ENCODE measurements around the gene STON1.
"Not testable (repeated sequence)": the region's sequence is repeated elsewhere in the genome, so short reads cannot be mapped to it uniquely, and the experiment has no call there.

Gene STON1, protein sequence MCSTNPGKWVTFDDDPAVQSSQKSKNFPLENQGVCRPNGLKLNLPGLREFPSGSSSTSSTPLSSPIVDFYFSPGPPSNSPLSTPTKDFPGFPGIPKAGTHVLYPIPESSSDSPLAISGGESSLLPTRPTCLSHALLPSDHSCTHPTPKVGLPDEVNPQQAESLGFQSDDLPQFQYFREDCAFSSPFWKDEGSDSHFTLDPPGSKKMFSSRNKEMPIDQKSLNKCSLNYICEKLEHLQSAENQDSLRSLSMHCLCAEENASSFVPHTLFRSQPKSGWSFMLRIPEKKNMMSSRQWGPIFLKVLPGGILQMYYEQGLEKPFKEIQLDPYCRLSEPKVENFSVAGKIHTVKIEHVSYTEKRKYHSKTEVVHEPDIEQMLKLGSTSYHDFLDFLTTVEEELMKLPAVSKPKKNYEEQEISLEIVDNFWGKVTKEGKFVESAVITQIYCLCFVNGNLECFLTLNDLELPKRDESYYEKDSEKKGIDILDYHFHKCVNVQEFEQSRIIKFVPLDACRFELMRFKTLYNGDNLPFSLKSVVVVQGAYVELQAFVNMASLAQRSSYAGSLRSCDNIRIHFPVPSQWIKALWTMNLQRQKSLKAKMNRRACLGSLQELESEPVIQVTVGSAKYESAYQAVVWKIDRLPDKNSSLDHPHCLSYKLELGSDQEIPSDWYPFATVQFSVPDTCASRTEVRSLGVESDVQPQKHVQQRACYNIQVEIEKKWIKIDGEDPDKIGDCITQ

DNA sequence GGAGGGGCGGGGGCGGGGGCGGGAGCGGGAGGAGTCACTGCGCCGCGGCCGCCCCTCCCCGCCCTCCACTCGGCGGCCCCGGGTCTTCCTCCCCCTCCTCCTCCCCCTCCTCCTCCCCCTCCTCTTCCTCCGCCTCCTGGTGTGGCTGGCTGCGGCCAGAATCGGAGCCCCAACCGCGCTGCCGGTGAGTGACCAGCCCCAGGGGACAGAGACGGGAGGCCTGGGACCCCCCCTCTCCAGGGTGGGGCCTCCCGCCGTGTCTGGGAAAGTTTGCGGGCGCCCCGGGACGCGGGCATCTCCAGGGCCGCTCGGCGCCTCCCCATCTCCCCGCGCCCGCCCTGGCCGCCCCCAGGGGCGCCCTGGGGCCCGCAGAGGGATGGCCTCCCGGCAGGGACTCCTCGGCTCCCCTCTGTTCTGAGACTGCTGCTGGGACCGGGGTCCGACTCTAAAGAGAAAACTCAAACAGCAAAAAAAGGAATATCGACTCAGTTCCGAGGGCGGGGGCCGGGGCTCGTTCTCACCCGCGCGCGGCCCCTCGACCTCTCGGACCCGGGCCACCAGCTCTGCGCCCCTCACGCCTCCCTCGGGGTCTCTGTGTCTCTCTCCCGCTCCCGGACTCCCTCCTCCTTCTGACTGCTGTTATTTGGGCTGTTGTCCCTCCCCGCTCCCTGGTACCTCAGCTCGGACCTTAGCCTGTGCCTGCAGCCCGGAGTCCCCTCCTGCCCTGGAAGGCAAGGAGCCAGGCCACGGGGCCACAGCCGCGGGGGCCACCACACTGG, at the start of gene STON1:
TSS of gene STON1 (plus strand) at position 122 of the 779 bp plus-strand sequence. CDS start 50,480 bp downstream, outside the sequence.
- no peak for FAIRE-seq

DNA sequence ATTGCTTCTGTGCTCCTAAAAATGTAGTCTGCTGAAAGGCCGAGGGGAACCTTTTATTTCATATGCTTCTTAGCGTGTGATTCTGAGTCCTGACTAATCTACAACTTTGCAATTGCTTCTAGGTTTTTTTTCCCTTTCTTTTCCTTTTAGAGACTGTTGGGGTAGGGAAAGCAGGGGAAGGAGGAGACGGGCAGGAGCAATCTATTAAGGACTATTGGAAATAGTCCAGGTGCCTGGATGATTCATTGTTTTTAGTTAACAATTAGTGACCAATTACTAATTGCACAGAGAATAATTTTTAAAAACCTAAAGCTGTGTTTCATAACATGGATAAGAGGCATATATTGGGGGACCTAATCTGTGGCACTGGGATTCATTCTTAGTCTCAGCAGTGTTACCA, 49.4 kb upstream of the STON1 start:
- no peak for FAIRE-seq

DNA sequence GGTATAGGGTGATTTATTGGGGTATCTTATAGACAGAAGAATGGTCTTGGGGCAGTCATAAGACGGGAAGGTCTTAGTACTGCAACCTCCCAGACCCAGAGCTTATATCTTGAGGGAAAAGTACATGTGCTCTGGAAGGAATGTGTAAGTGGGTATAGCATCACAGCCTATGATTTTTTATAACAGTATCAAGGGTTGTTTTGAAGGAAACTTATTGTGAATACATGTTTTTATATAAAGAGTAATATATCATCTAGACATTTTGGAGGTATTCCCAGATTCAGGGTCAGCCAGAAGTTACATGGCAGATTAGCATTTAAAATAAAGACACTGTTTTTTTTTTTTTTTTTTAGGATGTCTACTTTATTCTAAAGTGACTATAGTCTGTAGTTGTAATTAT, 47.6 kb upstream of the STON1 start:
- FAIRE-seq: no peak

DNA sequence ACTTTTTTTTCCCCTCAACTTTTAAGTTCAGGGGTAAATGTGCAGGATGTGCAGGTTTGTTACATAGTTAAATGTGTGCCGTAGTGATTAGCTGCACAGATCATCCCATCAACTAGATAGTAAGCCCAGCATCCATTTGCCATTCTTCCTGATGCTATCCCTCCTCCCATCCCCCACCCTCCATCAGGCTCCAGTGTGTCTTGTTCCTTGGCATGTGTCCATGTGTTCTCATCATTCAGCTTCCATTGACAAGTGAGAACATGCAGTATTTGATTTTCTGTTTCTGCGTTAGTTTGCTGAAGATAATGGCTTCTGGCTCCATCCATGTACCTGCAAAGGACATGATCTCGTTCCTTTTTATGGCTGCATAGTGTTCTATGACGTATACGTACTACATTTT, 47.2 kb upstream of the STON1 start:
- FAIRE-seq: no peak

DNA sequence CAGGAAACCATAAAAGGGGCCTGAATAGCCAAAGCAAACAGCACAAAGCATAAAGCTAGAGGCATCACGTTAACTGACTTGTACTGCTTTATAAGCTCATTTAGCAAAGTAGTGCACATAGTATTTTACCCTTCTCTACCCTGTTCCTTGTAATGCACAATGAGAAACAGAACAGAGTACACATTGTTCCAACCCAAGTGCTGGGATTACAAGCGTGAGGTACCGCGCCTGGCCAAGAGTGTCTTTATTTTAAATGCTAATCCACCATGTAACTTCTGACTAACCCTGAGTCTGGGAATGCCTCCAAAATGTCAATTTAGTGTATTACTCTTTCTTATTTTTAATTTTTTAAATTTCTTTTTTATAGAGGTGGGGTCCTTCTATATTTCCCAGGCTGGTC, 46.4 kb upstream of the STON1 start:
- FAIRE-seq: no peak

DNA sequence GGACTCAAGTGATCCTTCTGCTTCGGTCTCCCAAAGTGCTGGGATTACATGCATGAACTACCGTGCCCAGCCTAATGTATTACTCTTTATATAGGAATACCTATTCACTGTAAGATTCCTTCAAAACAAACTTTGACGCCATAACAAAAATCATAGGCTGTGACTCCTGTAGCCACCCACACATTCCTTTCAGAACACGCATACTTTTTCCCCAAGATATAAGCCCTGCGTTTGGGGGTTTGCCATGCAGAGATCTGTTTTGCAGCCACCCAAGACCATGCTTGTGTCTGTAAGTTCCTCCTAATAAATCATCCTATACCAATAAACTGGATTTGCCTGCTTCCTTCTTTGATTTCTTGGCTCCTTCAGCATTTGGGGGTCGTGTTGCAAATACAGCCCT, 46.0 kb upstream of the STON1 start:
- no peak for FAIRE-seq

DNA sequence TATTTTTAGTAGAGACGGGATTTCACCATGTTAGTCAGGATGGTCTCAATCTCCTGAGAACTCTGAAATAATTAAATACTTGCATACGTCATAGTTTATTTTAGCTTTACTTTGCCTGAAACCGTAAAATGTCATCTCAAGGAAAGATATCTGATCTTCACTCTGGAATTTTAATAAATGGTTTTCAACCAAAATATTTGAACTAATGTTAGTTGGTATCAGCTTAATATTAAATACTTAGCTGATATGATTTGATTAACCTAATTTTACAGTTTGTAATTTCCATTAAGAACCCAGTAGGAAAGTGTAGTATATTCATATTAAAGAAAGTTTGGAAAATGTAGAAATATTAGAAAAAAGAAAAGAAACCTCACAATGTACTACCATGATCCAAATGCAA, 41.4 kb upstream of the STON1 start:
- peak; percentile 32 for FAIRE-seq

DNA sequence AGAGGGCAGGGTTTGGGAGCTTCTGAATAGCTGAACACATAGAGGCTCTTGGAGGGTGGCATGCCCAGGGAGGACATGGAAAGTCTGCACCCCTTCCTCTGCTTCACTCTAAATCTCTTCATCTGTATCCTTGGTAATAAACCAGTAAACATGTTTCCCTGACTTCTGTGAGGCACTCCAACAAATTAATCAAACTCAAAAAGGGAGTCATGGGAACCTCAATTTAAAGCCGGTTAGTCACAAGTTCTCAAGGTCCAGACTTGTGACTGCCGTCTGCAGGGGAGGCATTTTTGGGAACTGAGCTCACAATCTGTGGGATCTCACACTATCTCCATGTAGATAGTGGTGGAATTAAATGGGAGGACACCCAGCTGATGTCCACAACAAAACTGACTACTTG, 33.1 kb upstream of the STON1 start:
- FAIRE-seq: no peak

DNA sequence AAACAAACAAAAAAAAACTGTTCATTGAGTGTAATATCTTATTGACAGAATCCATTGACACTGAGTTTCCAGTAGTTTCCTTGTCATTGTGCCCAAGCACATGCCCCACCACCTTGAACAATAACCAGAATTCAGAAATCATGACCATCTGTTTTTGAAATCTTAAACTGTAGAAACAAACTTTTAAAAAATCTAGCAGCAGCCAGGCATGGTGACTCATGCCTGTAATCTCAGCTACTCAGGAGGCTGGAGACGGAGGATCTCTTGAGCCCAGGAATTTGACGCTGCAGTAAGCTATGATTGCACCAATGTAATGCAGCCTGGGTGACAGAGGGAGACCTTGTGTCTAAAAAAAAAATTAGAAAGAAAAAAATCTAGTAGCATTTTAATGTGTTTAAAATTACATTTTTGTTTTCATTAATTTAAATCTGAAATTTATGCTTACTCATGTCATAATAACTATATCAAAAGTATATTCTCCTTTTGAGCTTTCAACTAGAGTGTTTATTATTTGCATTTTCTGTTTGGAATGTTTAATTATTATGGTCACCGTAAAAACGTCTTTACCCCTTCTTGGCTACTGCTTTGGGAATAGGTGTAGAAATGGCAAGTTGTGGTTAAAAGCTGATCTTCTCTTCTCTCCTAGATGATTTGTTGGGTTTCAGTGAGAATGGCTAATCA, 25.2 kb upstream of the STON1 start:
- FAIRE-seq: no peak

DNA sequence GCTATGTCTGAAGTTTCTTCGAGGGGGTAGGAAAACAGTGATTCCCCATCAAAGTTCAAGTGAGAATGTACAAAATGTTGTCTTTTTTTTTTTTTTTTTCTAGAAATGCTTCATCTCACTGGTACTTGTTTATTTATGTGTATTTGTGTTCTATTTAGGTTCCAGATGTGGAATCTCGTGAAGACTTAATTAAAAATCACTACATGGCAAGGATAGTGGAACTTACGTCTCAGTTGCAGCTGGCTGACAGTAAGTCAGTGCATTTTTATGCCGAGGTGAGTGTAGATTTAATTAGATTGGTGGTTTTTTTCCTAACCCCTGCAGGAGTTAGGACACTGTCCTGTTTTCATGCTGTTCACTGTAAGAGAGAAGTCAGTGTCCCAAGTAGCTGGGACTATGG, 22.8 kb upstream of the STON1 start:
- no peak for FAIRE-seq

DNA sequence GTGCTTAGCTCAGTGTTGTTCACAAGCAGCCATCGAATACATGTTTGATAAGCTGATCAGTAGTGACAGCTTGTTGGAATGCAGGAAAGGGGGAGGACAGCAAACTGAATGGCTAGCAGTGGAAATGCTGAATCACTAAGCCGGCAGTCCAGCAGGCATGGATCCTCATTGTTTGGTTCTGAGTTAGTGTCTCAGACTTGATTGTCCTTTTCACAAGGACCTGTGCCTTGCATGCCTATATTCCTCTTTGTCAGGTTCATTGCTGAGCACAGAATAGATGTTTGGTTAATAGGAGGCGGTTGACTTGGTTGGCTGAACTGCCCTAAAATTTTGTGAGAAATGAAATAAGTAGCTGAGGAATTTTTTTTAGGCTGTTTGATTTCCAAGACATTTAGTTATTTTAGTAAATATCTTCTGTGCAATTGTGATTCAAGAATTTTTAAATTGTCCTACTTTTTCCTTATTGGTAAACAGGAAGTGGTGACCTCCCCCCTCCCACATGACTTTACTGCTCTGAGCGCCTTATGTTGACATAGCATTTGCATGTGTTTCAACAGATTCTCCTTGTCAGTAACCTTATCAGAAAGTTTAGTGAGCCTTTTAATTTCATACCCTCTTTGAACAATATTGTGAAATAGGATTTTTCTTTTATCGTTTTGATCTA, 21.4 kb upstream of the STON1 start:
- no peak for FAIRE-seq

DNA sequence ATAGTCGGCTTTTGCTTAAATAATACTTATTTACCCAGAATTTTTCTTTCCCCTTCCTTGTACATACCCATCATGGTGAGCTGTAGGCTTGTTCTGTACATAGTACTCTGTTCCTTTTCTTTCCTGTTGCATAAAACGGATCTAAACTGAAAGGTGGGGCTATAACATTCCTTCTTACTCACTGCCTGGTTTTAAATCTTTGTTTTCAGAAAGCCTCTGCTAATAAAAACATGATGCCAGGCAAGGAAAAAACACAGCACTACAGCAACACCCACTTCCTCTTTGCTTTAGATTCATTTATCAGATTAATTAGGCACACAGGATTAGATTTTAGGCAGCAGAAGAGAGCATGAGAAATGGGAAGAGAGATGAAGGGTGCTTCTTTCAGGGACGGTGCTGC, 19.6 kb upstream of the STON1 start:
- no peak for FAIRE-seq

DNA sequence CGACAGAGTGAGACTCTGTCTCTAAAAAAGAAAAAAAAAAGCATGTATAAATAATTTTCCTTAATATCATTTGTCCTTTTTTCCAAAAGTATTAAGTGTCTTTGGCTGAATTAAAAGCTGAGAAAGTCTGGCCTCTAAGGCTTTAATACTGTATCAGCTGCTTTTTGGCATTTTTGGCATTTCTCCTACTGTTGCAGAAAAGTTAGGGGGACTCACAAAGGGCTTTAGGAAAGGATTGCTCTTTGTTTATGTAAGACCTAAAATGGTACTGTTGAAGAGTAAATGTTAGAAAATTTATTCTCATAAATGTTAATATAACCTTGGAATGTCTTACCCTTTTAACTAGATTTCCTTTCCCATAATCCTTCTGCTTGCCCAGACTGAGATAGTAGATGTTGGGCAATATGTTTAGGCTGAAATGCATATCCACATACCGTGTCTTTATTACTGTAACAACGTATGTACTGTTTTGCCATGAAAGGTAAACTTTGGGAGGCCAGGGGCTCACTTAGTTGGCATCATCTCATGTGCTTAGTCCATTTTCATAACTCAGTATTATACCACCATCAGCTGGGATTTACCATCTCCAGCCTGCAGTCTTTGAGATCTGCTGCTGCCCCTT, 18.0 kb upstream of the STON1 start:
- FAIRE-seq: no peak

DNA sequence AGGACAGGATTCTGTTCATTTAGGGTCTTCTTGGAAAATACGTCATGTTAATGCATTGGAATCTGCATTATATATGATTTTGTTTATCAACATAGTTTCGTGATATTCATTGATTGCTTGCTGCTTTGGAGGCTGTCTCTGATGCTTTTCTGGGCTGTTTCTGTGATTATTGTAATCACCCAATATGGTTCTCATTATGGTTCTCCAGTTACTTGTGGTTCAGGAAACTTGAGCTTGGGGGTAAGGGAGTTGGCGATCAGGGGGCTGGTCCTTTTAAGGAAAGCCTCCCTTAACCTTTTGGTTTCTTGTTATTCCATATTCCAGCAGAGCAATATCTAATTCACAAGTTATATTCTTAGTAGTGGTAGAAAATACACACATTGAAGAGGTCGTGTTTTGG, 17.4 kb upstream of the STON1 start:
- no peak for FAIRE-seq

DNA sequence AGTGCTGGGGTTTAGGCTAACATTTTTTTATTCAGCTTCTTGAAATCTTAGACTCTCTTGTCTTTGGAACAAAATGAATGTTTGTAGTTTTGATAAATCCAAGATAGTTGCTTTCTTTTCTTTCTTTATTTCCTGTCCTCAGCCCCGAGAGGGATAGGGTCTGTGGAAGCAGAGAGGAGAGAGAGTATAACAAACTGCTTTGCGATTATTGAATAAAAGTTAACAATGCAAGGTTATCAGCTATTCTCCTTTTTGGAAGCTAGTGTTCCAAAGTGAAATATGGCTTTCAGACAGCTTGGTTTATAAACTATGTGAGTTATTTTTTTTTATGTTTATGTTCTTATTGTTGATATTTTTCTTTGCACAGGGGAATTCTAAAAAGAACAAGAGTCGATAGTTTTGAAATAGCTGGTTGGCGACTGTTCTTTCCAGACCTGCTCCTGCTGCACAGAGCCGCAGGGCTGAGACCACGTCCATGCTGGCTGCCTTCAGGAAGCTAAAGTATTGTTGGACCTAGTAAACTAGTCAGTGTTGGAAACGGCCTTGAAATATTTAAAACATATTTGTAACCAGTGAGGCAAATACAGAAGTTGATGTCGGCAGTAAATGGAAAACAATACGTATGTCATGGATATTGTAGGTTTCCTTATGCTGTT, 15.5 kb upstream of the STON1 start:
- no peak for FAIRE-seq

DNA sequence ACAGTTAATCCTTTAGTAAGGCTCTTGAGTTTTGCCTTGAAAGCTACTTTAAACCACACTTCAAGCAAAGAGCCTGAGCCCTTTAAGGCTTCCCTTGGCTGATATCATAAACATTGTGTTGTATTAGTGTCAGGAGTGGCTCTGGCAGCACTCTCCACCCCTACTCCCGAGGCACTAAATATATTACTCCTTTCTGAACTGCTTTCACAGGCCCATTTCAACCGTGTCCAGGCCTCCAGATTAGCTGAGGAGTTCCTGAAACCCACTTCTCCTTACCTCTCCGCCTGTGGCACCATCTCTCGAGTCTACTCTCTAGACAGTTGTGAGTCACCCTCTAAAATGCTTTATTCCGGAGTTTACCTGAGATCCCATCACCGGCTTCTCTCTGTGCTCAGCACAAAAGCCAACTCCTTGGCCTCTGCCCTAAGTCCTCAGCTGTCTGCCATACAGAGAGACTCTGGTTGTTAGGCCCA, 14.4 kb upstream of the STON1 start:
- FAIRE-seq: no peak

DNA sequence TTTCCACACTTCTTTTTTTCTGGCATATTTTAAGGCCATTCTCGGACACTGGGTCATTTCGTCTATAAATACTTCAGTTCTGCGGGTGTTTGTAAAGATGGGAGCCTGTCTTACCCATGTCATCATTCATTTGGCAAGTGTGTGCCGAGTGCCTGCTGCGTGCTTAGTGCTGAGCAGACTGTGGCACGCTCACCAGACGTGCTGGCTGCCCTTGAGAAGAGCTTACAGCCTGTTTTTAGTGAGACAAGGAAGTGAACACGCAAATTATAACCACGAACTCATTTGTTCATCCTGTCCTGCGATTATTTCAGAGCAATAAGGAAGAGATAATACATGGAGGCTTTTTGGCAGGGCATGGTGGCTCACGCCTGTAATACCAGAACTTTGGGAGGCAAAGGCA, 10.4 kb upstream of the STON1 start:
- FAIRE-seq: no peak

DNA sequence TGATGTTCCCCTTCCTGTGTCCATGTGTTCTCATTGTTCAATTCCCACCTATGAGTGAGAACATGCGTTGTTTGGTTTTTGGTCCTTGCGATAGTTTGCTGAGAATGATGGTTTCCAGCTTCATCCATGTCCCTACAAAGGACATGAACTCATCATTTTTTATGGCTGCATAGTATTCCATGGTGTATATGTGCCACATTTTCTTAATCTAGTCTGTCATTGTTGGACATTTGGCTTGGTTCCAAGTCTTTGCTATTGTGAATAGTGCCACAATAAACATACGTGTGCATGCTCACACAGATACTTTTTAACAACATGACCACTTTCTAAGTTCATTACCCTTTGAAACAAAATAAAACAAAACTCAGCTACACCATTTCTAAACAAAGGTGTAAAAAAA, 5.2 kb upstream of the STON1 start:
- FAIRE-seq: not testable (repeated sequence)

DNA sequence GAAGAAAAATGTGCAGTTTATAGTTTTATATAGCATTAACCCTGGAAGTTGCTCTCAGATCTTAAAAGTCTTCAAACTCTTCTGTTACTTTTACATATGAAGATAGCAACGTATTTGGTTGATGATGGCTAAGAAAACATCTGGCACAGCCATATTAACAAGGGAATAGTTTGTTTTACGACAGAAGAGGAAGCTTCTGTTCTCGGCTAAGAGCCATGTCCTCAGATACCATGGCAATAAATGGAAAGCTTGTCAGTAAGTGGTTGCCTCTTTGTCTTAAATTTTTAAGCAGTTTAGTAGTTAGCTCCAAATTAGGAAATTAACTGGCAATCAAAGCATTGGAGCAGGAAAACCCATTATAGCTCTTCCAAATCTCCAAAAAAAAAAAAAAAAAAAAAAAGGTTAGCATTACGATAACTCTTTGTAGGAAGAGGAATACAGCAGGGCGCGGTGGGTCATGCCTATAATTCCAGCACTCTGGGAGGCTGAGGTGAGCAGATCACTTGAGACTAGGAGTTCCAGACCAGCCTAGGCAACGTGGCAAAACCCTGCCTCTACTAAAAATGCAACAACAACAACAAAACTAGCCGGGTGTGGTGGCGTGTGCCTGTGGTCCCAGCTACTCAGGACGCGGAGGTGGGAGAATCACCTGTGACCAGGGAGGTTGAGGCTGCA, 4.5 kb upstream of the STON1 start:
- no peak for FAIRE-seq

DNA sequence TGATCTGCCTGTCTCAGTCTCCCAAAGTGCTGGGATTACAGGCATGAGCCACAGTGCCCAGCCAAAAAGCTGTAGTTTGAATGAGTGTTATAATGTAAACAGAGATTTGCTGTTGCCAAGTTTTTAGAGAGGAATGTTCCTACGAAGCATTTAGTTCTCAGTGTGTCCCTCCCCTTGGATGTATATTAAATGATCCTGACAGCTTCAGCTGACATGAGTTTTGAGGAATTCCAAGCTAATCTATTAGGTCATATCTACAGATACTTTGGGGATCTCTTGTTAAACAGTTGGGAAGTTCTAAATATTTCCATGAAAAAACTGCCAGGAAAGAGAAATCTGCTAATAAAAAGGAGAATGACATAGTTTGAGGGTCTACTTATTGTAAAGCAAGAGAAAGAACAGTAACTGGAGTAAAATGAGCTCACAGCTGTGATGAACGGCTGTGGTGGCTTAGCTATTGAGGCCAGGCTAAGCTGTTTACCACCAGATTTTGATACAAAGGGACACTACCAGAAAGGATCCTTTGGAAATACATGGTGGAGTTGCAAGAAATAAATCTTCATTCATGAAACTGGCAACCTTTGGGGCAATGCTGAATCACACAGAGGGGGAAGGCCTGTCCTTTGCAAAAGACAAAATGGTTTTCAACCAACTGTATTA, 2.6 kb upstream of the STON1 start:
- FAIRE-seq: no peak

Measured in TTC549 (cell line).